Testis (tissue), 3 donors: ENCODE data around the gene TGM6. TPM values are rescaled to one million over a fixed set of nuclear protein-coding genes. Genes with fewer than 3 reads are reported as not detected.

ENCODE experiments used
- DNase-seq: peaks from one replicate; pipeline ENCODE4 v3.0.0-alpha.2; 2019
- H3K27ac ChIP-seq, 2 donors: fragments of 200-600 bp; sonication (generic); one replicate each; pipeline ENCODE4 v1.5.1; 2019
- H3K27me3 ChIP-seq: fragments of 200-600 bp; sonication (generic); one replicate; pipeline ENCODE4 v1.5.1; 2019
- H3K36me3 ChIP-seq: fragments of 200-600 bp; sonication (generic); one replicate; pipeline ENCODE4 v1.5.1; 2017; ENCODE audit warnings: low read depth; ENCODE audit errors: missing control alignments
- H3K4me1 ChIP-seq: fragments of 200-600 bp; sonication (generic); one replicate; pipeline ENCODE4 v1.5.1; 2019
- H3K4me3 ChIP-seq, 2 donors: fragments of 200-600 bp; sonication (generic); one replicate each; pipeline ENCODE4 v1.5.1; 2017 to 2019
- H3K9me3 ChIP-seq: fragments of 200-600 bp; sonication (generic); one replicate; pipeline ENCODE4 v1.5.1; 2017
- POLR2A ChIP-seq: fragments of 450-650 bp; IDR thresholded peaks from one replicate; pipeline ENCODE4 v1.6.1; 2017; ENCODE audit warnings: antibody characterized with exemption, mild to moderate bottlenecking, moderate library complexity
- WGBS, 2 donors: methylation state at CpG; one replicate each; pipeline ENCODE4 v1.1.5; 2018; 5-methylcytosine and 5-hydroxymethylcytosine counted together
- intact Hi-C: fragments of 100-400 bp; cut with DNase I; formaldehyde crosslinking; loops from one replicate; pipeline ENCODE4 v1.15.1; 2023; ENCODE audit warnings: low total_unique reads
- polyA plus RNA-seq: library from polyadenylated mRNA; stranded (reverse); fragments of 350-450 nt; fragmentation: Illumina TruSeq; extraction: RNeasy Lipid Tissue Mini Kit (QIAGEN cat#74804); gene quantifications from one replicate; pipeline ENCODE4 v1.2.3, GENCODE V29; 2014; ENCODE audit warnings: low read depth, low replicate concordance; ENCODE audit not compliant: insufficient read depth
- total RNA-seq, 2 donors: library from RNA; depleted of rRNA; stranded (reverse); fragments of >200 nt; gene quantifications; one replicate each; pipeline ENCODE4 v1.2.3, GENCODE V29; 2016
- TF ChIP-seq, protein P1 (sequence below), 3 experiments: fragments of 450-650 bp in 2 of 3; fragments of 200-600 bp in 1 of 3; sonication (generic) in 1 of 3; IDR thresholded peaks; one replicate each; pipeline ENCODE4 v1.5.1; 2016 to 2019; ENCODE audit warnings: antibody characterized with exemption in 3 of 3, mild to moderate bottlenecking in 2 of 3, moderate library complexity in 1 of 3

The TGM6 gene
- total and polyA plus RNA-seq, 3 donors from 2014 or later = not detected

DNA sequence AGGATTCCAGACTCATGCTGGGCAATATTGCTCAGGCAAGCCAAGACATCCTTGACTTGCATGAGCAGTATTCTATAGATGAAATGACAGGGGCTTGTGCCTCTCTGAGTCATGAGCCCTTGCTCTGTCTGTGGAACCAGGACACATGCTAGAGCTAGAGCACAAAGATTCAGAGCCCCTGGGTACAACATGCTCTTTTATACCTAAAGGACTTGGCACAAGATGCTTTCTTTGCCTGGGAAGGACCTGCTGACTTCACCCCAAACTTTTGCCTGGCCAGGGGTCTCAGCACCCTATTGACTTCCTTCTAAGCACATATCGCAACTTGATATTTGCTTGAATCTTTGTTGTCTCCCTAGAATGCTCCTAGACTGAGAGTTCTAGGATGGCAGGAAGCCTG lies 27.4 kb downstream of the TGM6 start:
- intact Hi-C loops = no loop called here

DNA sequence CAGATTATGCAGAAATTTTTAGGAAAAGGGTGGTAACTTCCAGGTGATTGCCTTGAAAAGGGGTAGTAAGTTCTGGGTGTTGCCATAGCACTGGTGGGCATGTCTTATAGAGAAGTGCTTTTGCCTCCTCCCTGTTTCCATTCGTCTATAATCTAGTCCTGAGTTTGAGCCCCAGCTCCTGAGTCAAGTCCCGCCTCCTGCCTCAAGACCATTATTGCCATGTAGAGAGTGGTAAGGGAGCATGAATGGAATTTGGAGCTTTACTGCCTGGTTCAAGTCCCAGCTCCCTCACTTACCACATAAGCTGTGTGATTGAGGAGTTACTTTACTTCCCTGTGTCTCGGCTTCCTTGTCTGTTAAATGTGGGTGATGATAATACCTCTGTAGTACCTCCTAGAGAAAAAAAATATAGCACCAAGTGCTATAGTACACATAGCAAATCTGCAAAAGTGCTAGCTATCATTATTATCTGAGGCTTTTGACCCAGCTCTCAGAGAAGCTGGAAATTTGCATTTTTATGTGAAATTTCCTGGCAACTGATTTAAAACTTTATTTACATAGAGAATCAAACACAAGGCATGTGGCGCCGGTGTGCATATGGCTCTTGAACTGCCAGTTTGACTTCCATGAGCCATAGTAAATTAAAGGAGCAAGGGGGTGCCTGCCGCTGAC lies 36.0 kb downstream of the TGM6 start:
- intact Hi-C loops = no loop called here
- no peak for DNase-seq

More for the DNA sequence above, 27.4 kb downstream of the TGM6 start:
- no peaks in the 10 kb centered on the region for H3K9me3 ChIP-seq
- WGBS, 2 donors = 100% methylated on average over 1 of the region's 1 CpG
- DNase-seq = no peak
- no peaks in the 10 kb centered on the region for H3K36me3 ChIP-seq
- no peak overlapping the region for H3K27ac ChIP-seq
- TF ChIP-seq, protein P1, sequence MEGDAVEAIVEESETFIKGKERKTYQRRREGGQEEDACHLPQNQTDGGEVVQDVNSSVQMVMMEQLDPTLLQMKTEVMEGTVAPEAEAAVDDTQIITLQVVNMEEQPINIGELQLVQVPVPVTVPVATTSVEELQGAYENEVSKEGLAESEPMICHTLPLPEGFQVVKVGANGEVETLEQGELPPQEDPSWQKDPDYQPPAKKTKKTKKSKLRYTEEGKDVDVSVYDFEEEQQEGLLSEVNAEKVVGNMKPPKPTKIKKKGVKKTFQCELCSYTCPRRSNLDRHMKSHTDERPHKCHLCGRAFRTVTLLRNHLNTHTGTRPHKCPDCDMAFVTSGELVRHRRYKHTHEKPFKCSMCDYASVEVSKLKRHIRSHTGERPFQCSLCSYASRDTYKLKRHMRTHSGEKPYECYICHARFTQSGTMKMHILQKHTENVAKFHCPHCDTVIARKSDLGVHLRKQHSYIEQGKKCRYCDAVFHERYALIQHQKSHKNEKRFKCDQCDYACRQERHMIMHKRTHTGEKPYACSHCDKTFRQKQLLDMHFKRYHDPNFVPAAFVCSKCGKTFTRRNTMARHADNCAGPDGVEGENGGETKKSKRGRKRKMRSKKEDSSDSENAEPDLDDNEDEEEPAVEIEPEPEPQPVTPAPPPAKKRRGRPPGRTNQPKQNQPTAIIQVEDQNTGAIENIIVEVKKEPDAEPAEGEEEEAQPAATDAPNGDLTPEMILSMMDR (IDR thresholded peaks at IDR 0.05) = no peak
- TF ChIP-seq POLR2A = no peak
- H3K4me1 ChIP-seq = no peaks in the 10 kb centered on the region
- H3K4me3 ChIP-seq = no peak overlapping the region
- H3K27me3 ChIP-seq = no peaks in the 10 kb centered on the region

DNA sequence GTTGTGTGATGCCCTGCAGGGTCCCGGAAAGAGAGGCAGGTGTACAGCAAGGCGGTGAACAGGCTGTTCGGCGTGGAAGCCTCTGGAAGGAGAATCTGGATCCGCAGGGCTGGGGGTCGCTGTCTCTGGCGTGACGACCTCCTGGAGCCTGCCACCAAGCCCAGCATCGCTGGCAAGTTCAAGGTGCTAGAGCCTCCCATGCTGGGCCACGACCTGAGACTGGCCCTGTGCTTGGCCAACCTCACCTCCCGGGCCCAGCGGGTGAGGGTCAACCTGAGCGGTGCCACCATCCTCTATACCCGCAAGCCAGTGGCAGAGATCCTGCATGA lies 36.5 kb downstream of the TGM6 start:
- Histone ChIP-seq H3K4me3 (no peak overlapping the region), H3K9me3 (no peaks in the 10 kb centered on the region), H3K27me3 (no peaks in the 10 kb centered on the region), H3K36me3 (no peaks in the 10 kb centered on the region), H3K4me1 (no peaks in the 10 kb centered on the region), H3K27ac (no peak overlapping the region)
- no peak for DNase-seq
- TF ChIP-seq, protein P1 (IDR thresholded peaks at IDR 0.05) = no peak
- no peak for TF ChIP-seq POLR2A
- 79% methylated on average over 10 to 14 of the region's 14 CpGs for WGBS, 2 donors
- intact Hi-C loops = no loop called here

More for the DNA sequence above, 36.0 kb downstream of the TGM6 start:
- H3K36me3 ChIP-seq = no peaks in the 10 kb centered on the region
- no peak overlapping the region for H3K27ac ChIP-seq
- no peaks in the 10 kb centered on the region for H3K9me3 ChIP-seq
- 73 to 78% methylated on average over 6 of the region's 6 CpGs for WGBS, 2 donors
- TF ChIP-seq, protein P1 (IDR thresholded peaks at IDR 0.05) = no peak
- no peak for TF ChIP-seq POLR2A
- H3K27me3 ChIP-seq = no peaks in the 10 kb centered on the region
- no peaks in the 10 kb centered on the region for H3K4me1 ChIP-seq
- H3K4me3 ChIP-seq = no peak overlapping the region

DNA sequence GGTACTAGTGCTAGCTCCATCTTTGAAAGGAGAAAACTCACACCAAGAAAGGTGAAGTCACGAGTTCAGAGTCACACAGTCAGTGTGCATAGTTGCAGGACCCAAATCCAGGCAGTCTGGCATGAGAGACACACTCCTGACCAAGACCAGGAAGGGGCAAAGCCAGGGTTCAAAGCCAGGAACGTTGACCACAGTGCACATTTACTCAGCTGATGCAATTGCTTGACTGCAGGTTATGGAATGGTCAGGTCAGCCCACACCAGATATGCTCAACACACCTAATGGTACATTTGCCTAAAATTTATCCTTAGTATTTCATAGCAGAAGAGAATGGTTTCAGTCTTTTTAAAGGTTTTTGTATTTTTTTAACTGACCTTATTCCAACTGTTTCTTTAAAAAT lies 37.7 kb downstream of the TGM6 start:
- no peaks in the 10 kb centered on the region for H3K9me3 ChIP-seq
- DNase-seq = no peak
- H3K27ac ChIP-seq = no peak overlapping the region
- H3K4me1 ChIP-seq = no peaks in the 10 kb centered on the region
- 68 to 70% methylated on average over 2 of the region's 2 CpGs for WGBS, 2 donors
- H3K36me3 ChIP-seq = no peaks in the 10 kb centered on the region
- intact Hi-C loops = no loop called here
- TF ChIP-seq POLR2A = no peak
- TF ChIP-seq, protein P1 (IDR thresholded peaks at IDR 0.05) = no peak
- H3K27me3 ChIP-seq = no peaks in the 10 kb centered on the region
- no peak overlapping the region for H3K4me3 ChIP-seq

DNA sequence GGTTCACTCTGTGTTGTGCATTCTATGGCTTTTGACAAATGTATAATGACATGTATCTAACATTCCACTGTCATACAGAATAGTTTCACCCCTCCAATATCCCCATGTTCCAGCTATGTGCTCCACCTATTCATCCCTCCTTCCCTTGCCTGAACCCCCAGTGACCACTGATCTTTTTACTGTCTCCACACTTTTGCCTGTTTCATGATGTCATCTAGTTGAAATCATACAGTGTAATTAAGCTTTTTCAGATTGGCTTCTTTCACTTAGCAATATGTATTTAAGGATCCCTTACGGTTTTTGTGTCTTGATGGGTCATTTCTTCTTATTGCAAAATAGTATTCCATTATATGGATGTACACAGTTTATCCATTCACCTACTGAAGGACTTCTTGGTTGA lies 39.8 kb downstream of the TGM6 start:
- 84% methylated on average over 1 of the region's 1 CpG for WGBS, 2 donors
- no peaks in the 10 kb centered on the region for H3K4me1 ChIP-seq

More for the DNA sequence above, 39.8 kb downstream of the TGM6 start:
- no peaks in the 10 kb centered on the region for H3K9me3 ChIP-seq
- TF ChIP-seq POLR2A = no peak
- TF ChIP-seq, protein P1 (IDR thresholded peaks at IDR 0.05) = no peak
- H3K36me3 ChIP-seq = no peaks in the 10 kb centered on the region
- H3K27ac ChIP-seq = no peak overlapping the region
- H3K27me3 ChIP-seq = no peaks in the 10 kb centered on the region
- intact Hi-C loops = no loop called here
- no peak overlapping the region for H3K4me3 ChIP-seq
- DNase-seq = no peak
